HepG2 (cell line): Measurements from ENCODE around the gene C11orf71. TPM values are rescaled to one million over a fixed set of nuclear protein-coding genes. Genes with fewer than 3 reads are reported as not detected.

Experiments used
- ATF3 ChIP-seq: sonication (generic); formaldehyde crosslinking; IDR thresholded peaks from 2 replicates; pipeline ENCODE4 v1.4.0; 2020; ENCODE audit warnings: missing genetic modification reagents
- HDAC1 ChIP-seq: sonication (generic); formaldehyde crosslinking; IDR thresholded peaks from 2 replicates; pipeline ENCODE4 v1.5.1; 2020; ENCODE audit warnings: mild to moderate bottlenecking, missing genetic modification reagents
- HOXA3 ChIP-seq: sonication (generic); formaldehyde crosslinking; IDR thresholded peaks from 2 replicates; pipeline ENCODE4 v1.5.0; 2020; ENCODE audit warnings: missing genetic modification reagents
- JDP2 ChIP-seq: sonication (generic); formaldehyde crosslinking; IDR thresholded peaks from 2 replicates; pipeline ENCODE4 v1.8.1; 2022; ENCODE audit warnings: missing genetic modification reagents, borderline replicate concordance
- KAT8 ChIP-seq: IDR thresholded peaks from 2 replicates; pipeline ENCODE4 v1.6.1; 2016; ENCODE audit warnings: missing genetic modification reagents, missing compliant biosample characterization
- KDM1A ChIP-seq: IDR thresholded peaks from 2 replicates; pipeline ENCODE4 v1.6.1; 2016; ENCODE audit warnings: missing compliant biosample characterization
- MED1 ChIP-seq: sonication (generic); formaldehyde crosslinking; IDR thresholded peaks from 2 replicates; pipeline ENCODE4 v1.4.0; 2020; ENCODE audit warnings: missing genetic modification reagents
- MTERF4 ChIP-seq: sonication (generic); formaldehyde crosslinking; IDR thresholded peaks from 2 replicates; pipeline ENCODE4 v1.8.0; 2023; ENCODE audit warnings: mild to moderate bottlenecking, missing genetic modification reagents
- NCOA1 ChIP-seq: sonication (generic); formaldehyde crosslinking; IDR thresholded peaks from 2 replicates; pipeline ENCODE4 v1.9.0; 2021; ENCODE audit warnings: missing genetic modification reagents
- NCOA5 ChIP-seq: sonication (generic); formaldehyde crosslinking; IDR thresholded peaks from 2 replicates; pipeline ENCODE4 v1.4.0; 2020; ENCODE audit warnings: missing genetic modification reagents
- NFATC3 ChIP-seq: sonication (generic); formaldehyde crosslinking; IDR thresholded peaks from 2 replicates; pipeline ENCODE4 v1.5.1; 2020; ENCODE audit warnings: mild to moderate bottlenecking, missing genetic modification reagents
- SP5 ChIP-seq: IDR thresholded peaks from 2 replicates; pipeline ENCODE4 v1.6.1; 2016; ENCODE audit warnings: low read depth, borderline replicate concordance
- TMF1 ChIP-seq: sonication (generic); formaldehyde crosslinking; IDR thresholded peaks from 2 replicates; pipeline ENCODE4 v1.8.1; 2022; ENCODE audit warnings: low read depth, missing genetic modification reagents
- ZBTB20 ChIP-seq: sonication (generic); formaldehyde crosslinking; IDR thresholded peaks from 2 replicates; pipeline ENCODE4 v1.8.1; 2023; ENCODE audit warnings: missing genetic modification reagents, low read depth, mild to moderate bottlenecking, borderline replicate concordance
- ZFP91 ChIP-seq: sonication (generic); formaldehyde crosslinking; IDR thresholded peaks from 2 replicates; pipeline ENCODE4 v1.9.0; 2022; ENCODE audit warnings: missing genetic modification reagents, mild to moderate bottlenecking, borderline replicate concordance
- ZNF768 ChIP-seq: sonication (generic); formaldehyde crosslinking; IDR thresholded peaks from 2 replicates; pipeline ENCODE4 v1.4.0; 2020; ENCODE audit warnings: missing genetic modification reagents
- polyA plus RNA-seq, 8 experiments: library from polyadenylated mRNA; depleted of rRNA in 3 of 8; stranded (reverse) in 7 of 8; unstranded in 1 of 8; fragments of >200 nt; fragmentation: Illumina TruSeq in 4 of 8; extraction: Trizol in 4 of 8; gene quantifications; 2 replicates each; pipeline versions ENCODE4 v1.2.1 to v1.2.3, GENCODE V29; 2011 to 2016; ENCODE audit warnings: low read depth in 4 of 8, missing spikeins in 1 of 8, mixed read lengths in 1 of 8; ENCODE audit not compliant: insufficient read depth in 1 of 8
- total RNA-seq, 5 experiments: library from RNA; depleted of rRNA; stranded (reverse); fragments of >200 nt; fragmentation: Illumina TruSeq; extraction: Trizol; gene quantifications; 2 replicates each; pipeline ENCODE4 v1.2.3, GENCODE V29; 2016; ENCODE audit warnings: low read depth in 1 of 5
- TF ChIP-seq, protein P1 (sequence below): sonication (generic); formaldehyde crosslinking; IDR thresholded peaks from 2 replicates; pipeline ENCODE4 v1.4.0; 2020; ENCODE audit warnings: missing genetic modification reagents, borderline replicate concordance
- TF ChIP-seq, protein P2 (sequence below): IDR thresholded peaks from 2 replicates; pipeline ENCODE4 v1.6.1; 2012; ENCODE audit warnings: low read length, improper control_type of control experiment

C11orf71 gene
- total and polyA plus RNA-seq, 2 of the 13 experiments (the other 11 are each of a cell fraction or from before 2014, with no cell fraction given), result 7.1 to 7.8 TPM

- TF ChIP-seq, protein P1, sequence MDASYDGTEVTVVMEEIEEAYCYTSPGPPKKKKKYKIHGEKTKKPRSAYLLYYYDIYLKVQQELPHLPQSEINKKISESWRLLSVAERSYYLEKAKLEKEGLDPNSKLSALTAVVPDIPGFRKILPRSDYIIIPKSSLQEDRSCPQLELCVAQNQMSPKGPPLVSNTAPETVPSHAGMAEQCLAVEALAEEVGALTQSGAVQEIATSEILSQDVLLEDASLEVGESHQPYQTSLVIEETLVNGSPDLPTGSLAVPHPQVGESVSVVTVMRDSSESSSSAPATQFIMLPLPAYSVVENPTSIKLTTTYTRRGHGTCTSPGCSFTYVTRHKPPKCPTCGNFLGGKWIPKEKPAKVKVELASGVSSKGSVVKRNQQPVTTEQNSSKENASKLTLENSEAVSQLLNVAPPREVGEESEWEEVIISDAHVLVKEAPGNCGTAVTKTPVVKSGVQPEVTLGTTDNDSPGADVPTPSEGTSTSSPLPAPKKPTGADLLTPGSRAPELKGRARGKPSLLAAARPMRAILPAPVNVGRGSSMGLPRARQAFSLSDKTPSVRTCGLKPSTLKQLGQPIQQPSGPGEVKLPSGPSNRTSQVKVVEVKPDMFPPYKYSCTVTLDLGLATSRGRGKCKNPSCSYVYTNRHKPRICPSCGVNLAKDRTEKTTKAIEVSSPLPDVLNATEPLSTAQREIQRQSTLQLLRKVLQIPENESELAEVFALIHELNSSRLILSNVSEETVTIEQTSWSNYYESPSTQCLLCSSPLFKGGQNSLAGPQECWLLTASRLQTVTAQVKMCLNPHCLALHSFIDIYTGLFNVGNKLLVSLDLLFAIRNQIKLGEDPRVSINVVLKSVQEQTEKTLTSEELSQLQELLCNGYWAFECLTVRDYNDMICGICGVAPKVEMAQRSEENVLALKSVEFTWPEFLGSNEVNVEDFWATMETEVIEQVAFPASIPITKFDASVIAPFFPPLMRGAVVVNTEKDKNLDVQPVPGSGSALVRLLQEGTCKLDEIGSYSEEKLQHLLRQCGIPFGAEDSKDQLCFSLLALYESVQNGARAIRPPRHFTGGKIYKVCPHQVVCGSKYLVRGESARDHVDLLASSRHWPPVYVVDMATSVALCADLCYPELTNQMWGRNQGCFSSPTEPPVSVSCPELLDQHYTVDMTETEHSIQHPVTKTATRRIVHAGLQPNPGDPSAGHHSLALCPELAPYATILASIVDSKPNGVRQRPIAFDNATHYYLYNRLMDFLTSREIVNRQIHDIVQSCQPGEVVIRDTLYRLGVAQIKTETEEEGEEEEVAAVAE, result 0 out of 2 replicates have a peak, but pooled peaks have one; percentile 14
- no peak; the same call in 1 of the 2 replicates for TF ChIP-seq KAT8
- no peak for TF ChIP-seq NFATC3 (CRISPR knock-in tag)
- no peak for TF ChIP-seq JDP2 (CRISPR knock-in tag)
- TF ChIP-seq HDAC1 (CRISPR knock-in tag), result peak; percentile 82
- no peak; the same call in 1 of the 2 replicates for TF ChIP-seq ZNF768
- peak; percentile 94 for TF ChIP-seq ZFP91 (CRISPR knock-in tag)
- TF ChIP-seq HOXA3 (CRISPR knock-in tag), result peak; percentile 48; the same call in 1 of the 2 replicates
- no peak for TF ChIP-seq KDM1A
- no peak; the same call in 1 of the 2 replicates for TF ChIP-seq MED1 (CRISPR knock-in tag)
- TF ChIP-seq, protein P2, sequence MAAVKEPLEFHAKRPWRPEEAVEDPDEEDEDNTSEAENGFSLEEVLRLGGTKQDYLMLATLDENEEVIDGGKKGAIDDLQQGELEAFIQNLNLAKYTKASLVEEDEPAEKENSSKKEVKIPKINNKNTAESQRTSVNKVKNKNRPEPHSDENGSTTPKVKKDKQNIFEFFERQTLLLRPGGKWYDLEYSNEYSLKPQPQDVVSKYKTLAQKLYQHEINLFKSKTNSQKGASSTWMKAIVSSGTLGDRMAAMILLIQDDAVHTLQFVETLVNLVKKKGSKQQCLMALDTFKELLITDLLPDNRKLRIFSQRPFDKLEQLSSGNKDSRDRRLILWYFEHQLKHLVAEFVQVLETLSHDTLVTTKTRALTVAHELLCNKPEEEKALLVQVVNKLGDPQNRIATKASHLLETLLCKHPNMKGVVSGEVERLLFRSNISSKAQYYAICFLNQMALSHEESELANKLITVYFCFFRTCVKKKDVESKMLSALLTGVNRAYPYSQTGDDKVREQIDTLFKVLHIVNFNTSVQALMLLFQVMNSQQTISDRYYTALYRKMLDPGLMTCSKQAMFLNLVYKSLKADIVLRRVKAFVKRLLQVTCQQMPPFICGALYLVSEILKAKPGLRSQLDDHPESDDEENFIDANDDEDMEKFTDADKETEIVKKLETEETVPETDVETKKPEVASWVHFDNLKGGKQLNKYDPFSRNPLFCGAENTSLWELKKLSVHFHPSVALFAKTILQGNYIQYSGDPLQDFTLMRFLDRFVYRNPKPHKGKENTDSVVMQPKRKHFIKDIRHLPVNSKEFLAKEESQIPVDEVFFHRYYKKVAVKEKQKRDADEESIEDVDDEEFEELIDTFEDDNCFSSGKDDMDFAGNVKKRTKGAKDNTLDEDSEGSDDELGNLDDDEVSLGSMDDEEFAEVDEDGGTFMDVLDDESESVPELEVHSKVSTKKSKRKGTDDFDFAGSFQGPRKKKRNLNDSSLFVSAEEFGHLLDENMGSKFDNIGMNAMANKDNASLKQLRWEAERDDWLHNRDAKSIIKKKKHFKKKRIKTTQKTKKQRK, result no peak
- TF ChIP-seq TMF1 (CRISPR knock-in tag), result no peak
- TF ChIP-seq MTERF4 (CRISPR knock-in tag), result peak; percentile 91
- peak; percentile 28 for TF ChIP-seq ATF3 (CRISPR knock-in tag)
- 0 out of 2 replicates have a peak, but pooled peaks have one; percentile 15 for TF ChIP-seq ZBTB20 (CRISPR knock-in tag)
- TF ChIP-seq NCOA1 (CRISPR knock-in tag), result no peak
- no peak for TF ChIP-seq NCOA5 (CRISPR knock-in tag)
- peak; percentile 45; the same call in 1 of the 2 replicates for TF ChIP-seq SP5 (CRISPR knock-in tag)
These were observed 39.2 kb upstream of the C11orf71 start, which contains the start of gene REXO2 (continued) for GRCh38 chr11:114439229-114440120.
